ENCODE results near the gene SLC45A1.

DNA sequence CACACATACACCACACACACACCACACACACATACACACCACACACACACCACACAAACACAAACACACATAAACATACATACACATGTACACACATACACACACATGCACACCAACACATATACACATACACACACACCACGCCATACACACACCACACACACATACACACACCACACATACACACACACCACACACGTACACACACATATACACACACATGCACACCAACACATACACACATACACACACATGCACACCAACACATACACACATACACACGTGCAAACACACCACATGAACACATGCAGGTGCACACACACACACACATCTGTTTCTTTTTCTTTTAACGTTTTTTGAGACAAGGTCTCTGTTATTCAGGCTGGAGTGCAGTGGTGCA lies 41.0 kb upstream of the SLC45A1 start:
- TF ChIP-seq, protein P1, sequence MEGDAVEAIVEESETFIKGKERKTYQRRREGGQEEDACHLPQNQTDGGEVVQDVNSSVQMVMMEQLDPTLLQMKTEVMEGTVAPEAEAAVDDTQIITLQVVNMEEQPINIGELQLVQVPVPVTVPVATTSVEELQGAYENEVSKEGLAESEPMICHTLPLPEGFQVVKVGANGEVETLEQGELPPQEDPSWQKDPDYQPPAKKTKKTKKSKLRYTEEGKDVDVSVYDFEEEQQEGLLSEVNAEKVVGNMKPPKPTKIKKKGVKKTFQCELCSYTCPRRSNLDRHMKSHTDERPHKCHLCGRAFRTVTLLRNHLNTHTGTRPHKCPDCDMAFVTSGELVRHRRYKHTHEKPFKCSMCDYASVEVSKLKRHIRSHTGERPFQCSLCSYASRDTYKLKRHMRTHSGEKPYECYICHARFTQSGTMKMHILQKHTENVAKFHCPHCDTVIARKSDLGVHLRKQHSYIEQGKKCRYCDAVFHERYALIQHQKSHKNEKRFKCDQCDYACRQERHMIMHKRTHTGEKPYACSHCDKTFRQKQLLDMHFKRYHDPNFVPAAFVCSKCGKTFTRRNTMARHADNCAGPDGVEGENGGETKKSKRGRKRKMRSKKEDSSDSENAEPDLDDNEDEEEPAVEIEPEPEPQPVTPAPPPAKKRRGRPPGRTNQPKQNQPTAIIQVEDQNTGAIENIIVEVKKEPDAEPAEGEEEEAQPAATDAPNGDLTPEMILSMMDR (IDR thresholded peaks at IDR 0.05), result no peak
- TF ChIP-seq POLR2AphosphoS5 (IDR thresholded peaks at IDR 0.05; ENCODE audit: insufficient read depth in 1 of 2, low read depth in 1 of 2) (no peak), POLR2A (IDR thresholded peaks at IDR 0.05) (no peak)

All from vagina (tissue), 2 donors.